Hematopoietic multipotent progenitor cell treated with erythropoietin and hydrocortisone succinate and interleukin-3 and kit ligand, for 15 days (in vitro differentiated cells): ENCODE results near the gene CCDC38.
A peak's percentile ranks its signal among the peaks of the same experiment; 100 is the strongest.

Experiments
- DNase-seq: peaks from one replicate; pipeline ENCODE4 v3.0.0-alpha.2; 2015; ENCODE audit warnings: low spot score

Gene CCDC38

DNA sequence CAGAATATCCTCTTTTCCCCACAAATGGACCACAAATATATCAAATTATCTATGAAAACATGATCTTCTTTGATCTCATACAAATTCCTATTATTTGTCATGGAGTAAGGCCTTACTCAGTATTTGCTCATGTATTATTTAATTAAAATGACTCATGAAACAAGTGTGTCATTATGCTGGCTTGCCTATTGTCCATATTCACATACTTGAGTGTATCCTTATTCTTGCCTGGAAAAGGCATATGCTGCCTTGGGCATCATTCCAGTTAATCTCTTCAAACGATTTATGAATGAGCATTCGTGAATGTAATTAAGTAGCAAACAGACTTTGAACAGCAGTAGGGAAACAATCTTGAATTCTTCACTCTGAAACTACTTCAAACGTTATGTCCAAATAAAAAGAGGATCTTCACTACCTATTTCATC lies 106.2 kb downstream of the CCDC38 start:
- DNase-seq, result no peak

- no peak for DNase-seq
Measured at GRCh38 chr12:95834572-95834971, 107.8 kb downstream of the CCDC38 start.

DNA sequence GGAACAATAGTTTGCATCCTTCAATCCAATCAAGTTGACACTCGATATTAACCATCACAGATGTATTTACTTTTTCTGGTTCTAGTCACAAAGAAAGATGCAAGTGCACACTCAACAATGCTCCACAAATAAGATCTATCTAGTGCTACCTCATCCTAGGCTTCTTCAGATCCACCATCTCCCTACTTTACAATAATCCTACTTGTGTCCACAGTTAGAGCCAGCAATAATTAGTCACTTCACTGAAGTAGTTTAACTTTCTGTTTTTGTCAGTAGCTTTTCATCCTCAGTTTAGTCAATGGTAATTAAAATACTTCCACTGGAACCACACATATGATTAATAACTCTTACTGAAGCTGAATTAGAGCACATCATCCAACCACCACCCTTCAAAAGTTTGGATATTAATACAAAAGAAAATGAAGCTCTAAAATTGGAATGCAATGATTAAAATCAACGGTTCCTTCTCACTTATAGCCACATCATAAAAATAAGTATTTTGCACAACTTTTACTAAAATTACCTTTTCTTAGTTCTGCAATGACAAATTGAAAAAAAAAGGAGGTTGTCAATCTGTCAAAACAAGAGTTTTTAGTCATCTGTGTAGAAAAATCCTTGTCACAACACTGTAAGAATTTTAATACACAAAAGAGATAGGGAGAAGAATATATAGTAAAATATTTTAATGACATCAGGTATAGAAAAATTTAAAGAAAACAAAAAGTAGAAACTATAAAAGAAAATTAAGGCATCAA lies 111.9 kb downstream of the CCDC38 start:
- DNase-seq, result no peak

- DNase-seq, result no peak
Measured at GRCh38 chr12:95829395-95829794, 113.0 kb downstream of the CCDC38 start.

GRCh38 chr12:95820096-95820703 lies 122.2 kb downstream of the CCDC38 start:
- peak; percentile 38 for DNase-seq
